OCI-LY1 (cell line): Measurements from ENCODE around the gene GRIK2.

Experiments used
- CTCF ChIP-seq: fragments of 200-600 bp; sonication (generic), shearing (Covaris generic); IDR thresholded peaks from 2 replicates; pipeline ENCODE4 v1.5.1; 2017; ENCODE audit warnings: mild to moderate bottlenecking, antibody characterized with exemption, low read length, moderate library complexity, mixed read lengths
- EZH2 ChIP-seq: fragments of 200-600 bp; sonication (generic), shearing (Covaris generic); IDR thresholded peaks from 2 replicates; pipeline ENCODE4 v1.8.0; 2017; ENCODE audit warnings: borderline replicate concordance, mixed run types, mild to moderate bottlenecking, antibody characterized with exemption, low read length, moderate library complexity, mixed read lengths

GRCh38 chr6:101826269-101826668 lies 432.8 kb downstream of the GRIK2 start:
- TF ChIP-seq CTCF (no peak), EZH2 (no peak)
